NCI-H524 treated with DMSO at 0.1 percent for 48 hours (cell line): ENCODE results near the gene KCNE5.
"Not testable (repeated sequence)": the region's sequence is repeated elsewhere in the genome, so short reads cannot be mapped to it uniquely, and the experiment has no call there.

ENCODE experiments used
- DNase-seq: peaks from one replicate; lab custom pipeline; 2025; lab: John Stamatoyannopoulos, UW

Gene KCNE5

DNA sequence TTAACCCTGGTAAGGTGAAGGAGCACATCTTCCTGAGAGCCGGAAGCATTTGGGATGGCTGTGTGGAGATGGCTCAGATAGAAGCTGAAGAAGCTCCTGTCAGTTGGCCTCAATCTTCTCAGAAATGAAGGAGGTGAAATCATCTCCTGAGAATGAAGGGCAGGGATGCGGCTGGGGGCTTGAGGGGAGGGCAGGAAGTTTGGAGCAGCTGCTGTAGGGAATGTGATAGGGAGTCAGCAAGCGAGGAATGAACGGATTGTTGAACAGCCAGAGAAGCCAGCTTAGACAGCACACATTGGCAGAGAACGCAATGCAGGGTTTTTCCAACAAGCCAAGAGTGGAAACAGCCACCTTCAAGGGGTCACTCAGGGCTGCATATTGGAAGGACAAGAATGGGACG is 10.0 kb downstream of the KCNE5 start:
- no peak for DNase-seq

DNA sequence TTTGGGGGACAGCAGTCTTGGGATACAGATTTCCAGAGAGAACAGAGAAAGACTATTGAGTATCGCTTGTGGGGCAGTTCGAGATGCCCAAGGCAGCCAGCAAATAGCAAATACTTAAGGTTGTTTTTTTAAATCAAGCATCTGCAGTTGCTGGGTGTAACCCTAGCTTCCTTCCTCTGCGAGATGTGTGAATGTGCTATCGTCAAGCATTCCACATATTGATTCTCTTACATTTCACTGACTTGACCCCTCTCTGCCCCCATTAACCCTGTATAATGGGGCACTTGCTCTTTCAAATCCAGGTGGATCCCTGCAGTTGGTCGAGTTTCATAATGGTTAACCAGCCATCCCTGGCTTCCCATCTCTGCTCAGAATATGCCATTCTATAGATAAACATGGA is 23.5 kb downstream of the KCNE5 start:
- no peak for DNase-seq

DNA sequence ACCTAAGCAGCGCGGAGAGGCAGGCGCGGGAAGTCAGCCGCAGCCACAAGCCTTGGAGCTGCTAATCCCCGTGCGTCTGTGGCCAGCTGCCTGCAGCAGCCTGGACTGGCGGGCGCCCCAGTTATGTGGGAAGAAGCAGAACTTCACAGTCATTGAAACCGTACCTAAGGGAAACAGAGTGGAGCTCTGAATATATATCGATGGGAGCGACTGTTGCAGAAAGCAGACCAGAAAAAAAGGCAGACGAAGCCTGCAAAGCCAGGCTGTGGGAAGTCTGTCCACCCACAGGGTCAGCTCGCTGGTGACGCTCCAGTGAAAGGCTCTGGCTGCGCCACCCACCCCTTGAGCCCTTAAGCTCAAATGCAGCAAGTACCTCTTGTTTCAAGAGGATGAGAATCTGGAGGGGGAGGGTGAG is 24.7 kb downstream of the KCNE5 start:
- peak; percentile 79 for DNase-seq

DNA sequence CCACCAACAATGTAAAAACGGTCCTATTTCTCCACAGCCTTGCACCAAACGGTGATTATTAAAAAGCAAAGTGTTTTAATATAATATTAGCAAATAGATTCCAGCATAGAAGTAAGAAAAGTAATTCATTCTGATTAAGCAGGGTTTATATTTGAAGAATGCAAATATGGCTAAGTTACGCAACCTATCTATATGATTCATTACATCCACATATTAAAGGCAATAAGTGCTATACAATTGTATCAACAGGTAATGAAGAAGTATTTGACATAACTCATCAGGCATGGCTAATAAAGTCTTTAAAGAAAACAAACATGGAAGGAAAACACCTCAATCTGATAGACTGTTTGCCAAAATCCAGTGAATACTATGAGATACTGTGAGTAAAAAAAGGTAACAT is 29.0 kb downstream of the KCNE5 start:
- DNase-seq, result no peak

DNA sequence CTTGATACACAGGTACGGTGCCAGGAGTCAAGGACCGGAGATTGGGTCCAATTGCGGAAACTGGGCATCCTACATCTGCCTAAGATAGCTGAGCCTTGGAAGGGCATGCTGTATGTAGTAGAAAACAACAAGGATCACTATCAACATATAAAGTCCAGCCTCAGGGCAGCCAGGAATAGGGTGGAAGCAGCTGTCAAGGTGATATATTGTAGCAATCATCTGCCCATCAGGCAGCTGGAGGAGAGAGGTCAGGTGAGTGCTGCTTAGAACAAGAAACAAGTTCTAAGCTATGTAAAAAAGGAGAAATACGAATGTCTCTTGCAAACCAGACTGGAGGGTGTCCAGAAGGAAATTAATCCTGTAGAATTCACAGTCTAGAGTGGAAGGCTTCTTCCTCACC is 34.8 kb downstream of the KCNE5 start:
- no peak for DNase-seq

DNA sequence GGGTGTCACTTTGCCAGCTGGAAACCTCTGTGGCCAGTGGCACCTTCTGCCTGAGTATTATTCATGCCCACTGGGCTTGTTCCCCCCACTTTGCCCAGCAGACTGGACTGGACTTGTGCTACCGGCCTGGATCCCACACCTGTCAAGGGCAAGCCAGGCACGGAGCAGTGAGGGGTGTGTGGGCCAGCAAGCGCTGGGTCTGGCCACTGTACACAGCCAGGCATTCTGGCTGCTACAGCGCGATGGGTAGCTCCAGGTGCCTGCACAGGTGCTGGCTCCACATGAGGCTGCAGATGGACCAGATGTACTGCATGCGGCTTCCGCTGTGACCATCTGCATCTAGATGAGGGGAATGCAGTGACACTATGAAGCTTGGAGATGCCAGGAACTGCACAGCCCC is 39.5 kb downstream of the KCNE5 start:
- no peak for DNase-seq

DNA sequence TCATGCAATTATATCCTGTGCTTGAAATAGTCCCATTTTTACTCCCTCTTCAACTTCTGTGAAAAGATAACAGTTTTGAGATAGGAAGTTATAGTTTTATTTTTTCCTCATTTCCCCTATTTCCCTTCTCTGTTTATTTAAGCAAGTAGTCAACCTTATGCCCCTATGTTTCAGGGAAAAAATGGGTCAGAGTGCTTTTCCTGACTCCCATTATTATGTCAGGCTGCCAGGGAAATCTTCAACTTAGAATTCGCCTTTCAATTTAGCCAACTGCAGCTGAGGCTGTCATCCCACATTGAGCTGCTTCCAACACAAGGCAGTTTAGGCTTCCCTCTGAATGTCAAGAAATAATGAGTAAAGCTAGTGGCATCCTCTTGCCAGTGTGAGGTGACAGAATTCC is 46.1 kb downstream of the KCNE5 start:
- no peak for DNase-seq

DNA sequence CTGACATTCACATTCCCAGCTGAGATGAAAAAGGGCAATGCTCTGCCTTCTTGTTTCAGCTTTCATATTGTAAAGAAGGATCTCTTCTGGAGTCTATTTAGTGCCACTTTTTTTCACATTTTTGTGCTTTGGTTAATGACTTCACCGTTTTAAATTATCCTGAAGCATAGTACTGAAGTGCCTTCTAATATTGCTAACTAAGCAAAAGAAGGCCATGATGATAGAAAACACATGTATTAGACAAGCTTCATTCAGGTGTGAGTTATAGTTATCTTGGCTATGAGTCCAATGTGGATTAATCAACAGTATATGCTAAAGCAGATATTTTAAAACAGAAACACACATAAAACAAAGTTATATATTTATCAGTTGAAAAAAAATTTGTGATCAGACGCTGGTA is 47.9 kb downstream of the KCNE5 start:
- DNase-seq, result no peak

DNA sequence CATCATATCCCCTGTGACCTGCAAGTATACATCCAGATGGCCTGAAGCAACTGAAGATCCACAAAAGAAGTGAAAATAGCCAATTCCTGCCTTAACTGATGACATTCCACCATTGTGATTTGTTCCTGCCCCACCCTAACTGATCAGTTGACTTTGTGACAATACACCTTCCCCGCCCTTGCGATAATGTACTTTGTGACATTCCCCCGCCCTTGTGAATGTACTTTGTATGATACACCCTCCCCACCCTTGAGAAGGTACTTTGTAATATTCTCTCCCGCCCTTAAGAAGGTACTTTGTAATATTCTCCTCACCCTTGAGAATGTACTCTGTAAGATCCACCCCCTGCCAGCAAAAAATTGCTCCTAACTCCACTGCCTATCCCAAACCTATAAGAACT is 48.9 kb downstream of the KCNE5 start:
- not testable (repeated sequence) for DNase-seq
